ENCODE results near the gene ZMAT5.

DNA sequence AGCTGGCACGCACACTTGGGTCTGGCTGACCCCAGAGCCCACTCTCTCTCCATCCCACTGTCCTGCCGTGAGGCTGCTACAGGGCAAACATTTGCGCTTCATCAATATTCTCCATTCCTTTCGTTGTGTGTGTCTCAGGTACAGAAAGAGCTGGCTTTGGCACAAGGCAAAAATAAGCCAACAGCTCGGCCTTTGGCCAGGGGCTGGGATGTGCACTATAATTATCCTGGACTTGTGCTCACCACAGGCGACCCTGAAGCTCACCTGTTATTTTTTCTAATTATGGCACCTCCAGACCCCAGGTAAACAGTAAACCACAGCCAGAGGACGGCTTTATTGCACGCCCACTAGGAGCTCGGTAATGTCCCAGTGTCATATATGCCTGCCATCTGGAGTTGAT, 10.9 kb downstream of the ZMAT5 start:
- TF ChIP-seq CTCF (IDR thresholded peaks at IDR 0.05) (no peak), POLR2A (IDR thresholded peaks at IDR 0.05) (no peak)

Measured in tibial nerve (tissue), 3 donors.